KG1 (cell line): ENCODE measurements around the gene SPEF2.
A peak's percentile ranks its signal among the peaks of the same experiment; 100 is the strongest.

Experiments used
- DNase-seq: peaks from one replicate; lab custom pipeline; 2025; lab: John Stamatoyannopoulos, UW

Gene SPEF2

DNA sequence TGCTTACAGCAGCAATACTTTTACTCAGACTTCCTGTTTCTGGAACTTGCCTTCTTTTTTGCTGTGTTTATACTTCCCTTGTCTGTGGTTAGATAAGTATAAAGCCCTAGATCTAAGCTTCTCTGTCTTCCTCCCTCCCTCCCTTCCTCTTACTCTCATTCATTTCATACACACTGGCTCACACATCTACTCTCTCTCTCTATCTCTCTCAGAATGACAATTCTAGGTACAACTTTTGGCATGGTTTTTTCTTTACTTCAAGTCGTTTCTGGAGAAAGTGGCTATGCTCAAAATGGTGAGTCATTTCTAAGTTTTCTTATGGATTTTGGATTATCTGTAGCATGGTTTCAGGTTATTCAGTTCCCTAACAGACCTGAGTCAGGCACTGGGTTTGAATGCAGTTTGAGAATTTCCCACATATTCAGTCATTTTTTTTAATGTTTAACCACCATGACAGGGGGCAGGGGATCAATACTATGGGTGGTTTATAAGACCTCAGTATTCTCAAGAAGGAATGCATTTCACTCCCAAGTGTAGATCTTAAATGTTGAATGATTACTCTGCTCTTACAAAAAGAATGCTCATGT lies 239.2 kb downstream of the SPEF2 start, which contains the start of gene IL7R:
Gene IL7R, plus strand, starts transcription at position 127 of the 587 bp plus-strand sequence. Its CDS starts 87 bp downstream, at position 214.
- peak; percentile 31 for DNase-seq

DNA sequence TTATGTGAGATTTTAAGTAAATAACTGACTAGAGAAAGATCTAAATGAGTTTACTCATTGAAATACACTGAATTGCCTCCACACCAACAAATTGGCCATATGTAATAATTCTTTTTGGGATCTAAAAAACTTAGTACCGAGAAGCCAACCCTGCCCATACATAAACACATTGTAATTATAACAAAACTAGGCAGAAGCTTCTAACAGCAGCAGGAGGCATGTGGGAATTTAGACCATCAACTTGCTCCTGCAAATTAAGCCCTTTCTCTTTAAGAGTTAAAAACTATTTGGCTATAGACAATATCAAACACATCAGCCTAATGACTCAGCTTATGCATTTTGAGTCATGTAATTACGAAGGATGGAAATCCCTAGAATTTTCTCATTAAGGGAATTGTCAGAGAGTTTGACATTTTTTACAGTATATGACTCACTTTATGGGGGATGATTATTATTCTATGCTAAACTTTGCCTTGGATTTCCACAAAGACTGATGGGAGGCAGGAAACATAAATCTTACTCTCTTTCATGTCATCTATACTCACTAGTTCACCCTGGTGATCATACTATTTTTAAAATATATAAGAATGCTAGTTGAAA lies 240.0 kb downstream of the SPEF2 start:
- no peak for DNase-seq

- no peak for DNase-seq
Observed at GRCh38 chr5:35859101-35859661, 241.5 kb downstream of the SPEF2 start.

DNA sequence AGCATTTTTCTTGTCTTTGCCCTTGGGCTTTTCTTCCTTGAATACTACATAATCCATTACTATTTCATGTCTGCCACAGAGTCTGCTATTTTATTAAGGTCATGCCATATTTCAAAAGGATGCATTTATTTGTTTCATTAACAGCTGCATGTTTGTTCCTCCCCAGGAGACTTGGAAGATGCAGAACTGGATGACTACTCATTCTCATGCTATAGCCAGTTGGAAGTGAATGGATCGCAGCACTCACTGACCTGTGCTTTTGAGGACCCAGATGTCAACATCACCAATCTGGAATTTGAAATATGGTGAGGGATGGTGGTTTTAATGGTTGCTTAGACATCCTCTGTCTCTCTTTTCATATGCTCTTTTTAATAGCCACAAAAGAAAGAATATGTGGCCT lies 243.0 kb downstream of the SPEF2 start:
- no peak for DNase-seq

DNA sequence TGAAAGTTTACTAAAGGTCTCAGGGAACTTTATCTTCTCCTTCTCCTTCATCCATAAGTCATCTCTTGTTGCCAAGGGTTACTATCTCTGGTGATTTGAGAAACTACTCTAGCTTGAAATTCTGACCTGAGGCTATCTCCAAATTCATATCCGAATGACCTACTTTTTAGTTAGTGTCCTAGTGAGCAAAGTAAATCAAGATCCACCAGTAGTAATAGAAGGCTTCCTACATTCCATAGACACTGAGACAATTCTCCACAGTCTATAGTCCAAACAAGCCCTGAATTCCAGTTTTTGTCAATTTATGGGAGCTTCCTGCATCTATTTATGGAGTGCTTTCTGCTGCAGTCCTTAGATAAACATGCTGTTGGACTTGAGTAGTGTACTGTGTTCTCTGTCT lies 244.1 kb downstream of the SPEF2 start:
- no peak for DNase-seq

DNA sequence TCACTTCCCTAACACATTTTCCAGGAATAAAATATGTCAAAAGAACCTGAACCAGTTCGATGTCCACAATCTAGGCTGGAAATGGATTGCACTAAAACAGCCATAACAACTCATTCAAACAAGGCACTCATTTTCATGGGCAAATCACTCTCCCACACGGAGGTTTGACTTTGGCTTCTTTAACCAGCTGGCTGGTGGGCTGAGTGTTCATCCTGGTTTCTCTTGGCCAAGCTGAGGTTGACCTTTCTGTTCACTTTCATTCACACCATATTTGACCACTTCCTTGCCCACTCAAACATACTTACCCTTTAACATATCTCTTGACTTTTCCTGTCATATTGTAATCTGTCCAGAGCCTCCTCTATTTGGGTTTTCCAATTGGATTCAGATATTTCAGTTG lies 244.5 kb downstream of the SPEF2 start:
- DNase-seq, result no peak

DNA sequence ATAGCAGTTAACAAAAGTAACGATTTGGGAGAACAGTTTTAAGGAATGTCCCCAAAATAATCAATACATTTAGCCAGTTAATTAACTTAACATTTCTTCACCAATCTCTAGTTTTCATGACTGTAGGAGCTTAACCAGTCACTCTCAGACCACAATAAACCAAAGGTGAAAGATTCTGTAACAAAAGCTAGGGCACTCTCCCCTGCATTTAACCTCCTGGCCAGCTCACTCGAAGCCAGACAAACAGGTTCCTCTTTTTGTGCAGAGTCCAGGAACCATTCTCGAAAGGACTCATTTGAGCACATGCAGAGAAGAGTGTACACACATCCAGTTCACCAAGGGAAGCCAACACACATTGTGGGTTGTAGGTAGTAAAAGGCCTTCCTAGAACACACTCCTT lies 245.5 kb downstream of the SPEF2 start:
- no peak for DNase-seq
